Thyroid gland (tissue), 4 donors: ENCODE results near the gene AFG3L2.

Experiments
- CTCF ChIP-seq, 6 experiments: fragments of 200-600 bp in 3 of 6; fragments of 450-650 bp in 3 of 6; sonication (generic) in 3 of 6; IDR thresholded peaks; one replicate each; pipeline ENCODE4 v1.5.1; 2016 to 2019; ENCODE audit warnings: antibody characterized with exemption in 6 of 6, mild to moderate bottlenecking in 2 of 6, inconsistent platforms in 1 of 6, moderate library complexity in 1 of 6
- POLR2A ChIP-seq, 2 donors: fragments of 450-650 bp; IDR thresholded peaks; one replicate each; pipeline ENCODE4 v1.6.1; 2017; ENCODE audit warnings: antibody characterized with exemption in 2 of 2, mild to moderate bottlenecking in 2 of 2, moderate library complexity in 1 of 2

GRCh38 chr18:12312976-12313375 lies 64.1 kb downstream of the AFG3L2 start:
- no peak for TF ChIP-seq CTCF (IDR thresholded peaks at IDR 0.05)
- TF ChIP-seq POLR2A (IDR thresholded peaks at IDR 0.05), result no peak
